KMS-11 (cell line): ENCODE measurements around the gene ERRFI1.

Experiments used
- H2AFZ ChIP-seq: fragments of 200-600 bp; sonication (generic); 2 replicates; pipeline ENCODE4 v1.6.1; 2016; ENCODE audit warnings: antibody characterized with exemption, mixed run types, low read depth
- H3K27ac ChIP-seq: fragments of 200-600 bp; sonication (generic); 2 replicates; pipeline ENCODE4 v1.6.1; 2016; ENCODE audit warnings: mild to moderate bottlenecking, mixed run types
- H3K27me3 ChIP-seq: fragments of 200-600 bp; sonication (generic); 2 replicates; pipeline ENCODE4 v1.6.1; 2017; ENCODE audit warnings: mild to moderate bottlenecking, low read depth, mixed run types, moderate library complexity; ENCODE audit not compliant: insufficient read depth
- H3K36me3 ChIP-seq: fragments of 200-600 bp; sonication (generic); 2 replicates; pipeline ENCODE4 v1.6.1; 2017; ENCODE audit warnings: mild to moderate bottlenecking, mixed run types; ENCODE audit not compliant: insufficient read depth
- H3K4me1 ChIP-seq: fragments of 200-600 bp; sonication (generic); 2 replicates; pipeline ENCODE4 v1.6.1; 2016; ENCODE audit warnings: mild to moderate bottlenecking, low read depth, mixed run types; ENCODE audit not compliant: poor library complexity, severe bottlenecking
- H3K4me2 ChIP-seq: fragments of 200-600 bp; sonication (generic); 2 replicates; pipeline ENCODE4 v1.7.0; 2016; ENCODE audit warnings: mild to moderate bottlenecking, mixed run types
- H3K4me3 ChIP-seq: fragments of 200-600 bp; sonication (generic); IDR thresholded peaks from 2 replicates; pipeline ENCODE4 v1.6.1; 2017; ENCODE audit warnings: low read depth, low read length, mixed read lengths; ENCODE audit not compliant: insufficient read depth
- H3K79me2 ChIP-seq: fragments of 200-600 bp; sonication (generic); 2 replicates; pipeline ENCODE4 v1.6.1; 2016; ENCODE audit warnings: low read depth, mixed run types; ENCODE audit not compliant: insufficient read depth
- H3K9ac ChIP-seq: fragments of 200-600 bp; sonication (generic); 2 replicates; pipeline ENCODE4 v1.6.1; 2016; ENCODE audit warnings: mild to moderate bottlenecking, mixed run types
- H4K20me1 ChIP-seq: fragments of 200-600 bp; sonication (generic); 2 replicates; pipeline ENCODE4 v1.6.1; 2016; ENCODE audit warnings: mild to moderate bottlenecking, mixed run types; ENCODE audit not compliant: insufficient read depth
- TF ChIP-seq, protein P1 (sequence below): fragments of 200-600 bp; sonication (generic); conservative IDR thresholded peaks from 2 replicates; pipeline ENCODE4 v1.6.1; 2017; ENCODE audit warnings: low read depth, mild to moderate bottlenecking, antibody characterized with exemption, low read length, moderate library complexity, mixed read lengths

Gene ERRFI1

DNA sequence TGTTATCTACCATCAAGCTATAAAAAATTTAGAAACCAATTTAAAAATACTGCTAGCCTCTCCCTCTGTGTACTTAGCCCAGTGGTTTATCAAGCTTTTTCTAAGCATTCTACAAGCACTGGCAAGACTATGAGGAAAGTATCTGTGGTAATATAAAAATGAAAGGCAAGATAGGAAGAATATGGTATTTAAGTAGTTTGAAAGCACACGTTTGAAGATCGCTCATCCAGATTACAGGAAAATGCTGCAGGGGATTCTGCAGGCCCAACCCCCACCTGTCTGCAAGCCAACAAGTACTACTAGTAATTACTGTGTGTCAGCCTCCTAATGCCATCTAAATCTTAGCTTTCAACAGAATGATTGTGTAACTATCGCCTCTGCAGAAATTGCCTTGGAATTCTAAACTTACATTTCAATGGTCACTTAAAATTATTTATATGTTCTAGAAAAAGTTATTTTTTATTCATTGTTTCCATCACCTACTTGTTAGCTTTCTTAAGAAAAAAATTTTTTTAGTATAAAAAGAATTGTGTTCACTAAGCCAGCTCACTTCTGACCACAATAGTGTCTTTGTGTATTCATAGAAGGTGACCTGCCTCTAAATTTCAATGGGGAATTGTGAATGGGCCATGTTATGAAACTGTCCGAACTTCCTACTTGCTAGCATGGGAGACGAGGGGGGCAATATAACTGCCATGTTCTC, 8.5 kb downstream of the ERRFI1 start:
- Histone ChIP-seq H3K4me3 (no peak overlapping the region), H3K36me3 (no peaks in the 10 kb centered on the region), H3K9ac (no peak overlapping the region), H3K79me2 (no peaks in the 10 kb centered on the region), H4K20me1 (no peaks in the 10 kb centered on the region), H3K4me2 (no peak overlapping the region), H3K4me1 (peaks cover 3% of the 10 kb centered on the region), H3K27ac (no peak overlapping the region), H2AFZ (no peak overlapping the region), H3K27me3 (no peaks in the 10 kb centered on the region)
- TF ChIP-seq, protein P1, sequence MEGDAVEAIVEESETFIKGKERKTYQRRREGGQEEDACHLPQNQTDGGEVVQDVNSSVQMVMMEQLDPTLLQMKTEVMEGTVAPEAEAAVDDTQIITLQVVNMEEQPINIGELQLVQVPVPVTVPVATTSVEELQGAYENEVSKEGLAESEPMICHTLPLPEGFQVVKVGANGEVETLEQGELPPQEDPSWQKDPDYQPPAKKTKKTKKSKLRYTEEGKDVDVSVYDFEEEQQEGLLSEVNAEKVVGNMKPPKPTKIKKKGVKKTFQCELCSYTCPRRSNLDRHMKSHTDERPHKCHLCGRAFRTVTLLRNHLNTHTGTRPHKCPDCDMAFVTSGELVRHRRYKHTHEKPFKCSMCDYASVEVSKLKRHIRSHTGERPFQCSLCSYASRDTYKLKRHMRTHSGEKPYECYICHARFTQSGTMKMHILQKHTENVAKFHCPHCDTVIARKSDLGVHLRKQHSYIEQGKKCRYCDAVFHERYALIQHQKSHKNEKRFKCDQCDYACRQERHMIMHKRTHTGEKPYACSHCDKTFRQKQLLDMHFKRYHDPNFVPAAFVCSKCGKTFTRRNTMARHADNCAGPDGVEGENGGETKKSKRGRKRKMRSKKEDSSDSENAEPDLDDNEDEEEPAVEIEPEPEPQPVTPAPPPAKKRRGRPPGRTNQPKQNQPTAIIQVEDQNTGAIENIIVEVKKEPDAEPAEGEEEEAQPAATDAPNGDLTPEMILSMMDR: no peak

DNA sequence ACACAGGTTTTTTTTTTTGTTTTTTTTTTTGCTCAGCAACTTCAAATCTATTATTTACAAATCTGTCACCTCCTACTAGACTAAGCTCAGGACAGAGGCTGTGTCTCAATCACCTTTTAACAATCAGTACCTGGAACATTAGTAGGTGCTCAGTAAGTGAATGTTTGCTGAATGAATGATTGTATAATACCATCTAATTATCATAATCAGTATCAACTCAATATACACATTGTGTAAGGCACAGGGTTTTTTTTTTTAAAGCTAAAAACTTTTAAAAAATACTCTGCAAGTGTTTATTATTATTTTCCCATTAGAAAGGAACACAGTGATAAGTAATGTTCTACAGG, 9.2 kb downstream of the ERRFI1 start:
- Histone ChIP-seq H3K36me3 (no peaks in the 10 kb centered on the region), H3K9ac (no peak overlapping the region), H4K20me1 (no peaks in the 10 kb centered on the region), H3K4me2 (no peak overlapping the region), H3K4me1 (peaks cover 3% of the 10 kb centered on the region), H3K27ac (no peak overlapping the region), H3K79me2 (no peaks in the 10 kb centered on the region), H3K27me3 (no peaks in the 10 kb centered on the region), H3K4me3 (no peak overlapping the region), H2AFZ (no peak overlapping the region)
- TF ChIP-seq, protein P1: no peak

DNA sequence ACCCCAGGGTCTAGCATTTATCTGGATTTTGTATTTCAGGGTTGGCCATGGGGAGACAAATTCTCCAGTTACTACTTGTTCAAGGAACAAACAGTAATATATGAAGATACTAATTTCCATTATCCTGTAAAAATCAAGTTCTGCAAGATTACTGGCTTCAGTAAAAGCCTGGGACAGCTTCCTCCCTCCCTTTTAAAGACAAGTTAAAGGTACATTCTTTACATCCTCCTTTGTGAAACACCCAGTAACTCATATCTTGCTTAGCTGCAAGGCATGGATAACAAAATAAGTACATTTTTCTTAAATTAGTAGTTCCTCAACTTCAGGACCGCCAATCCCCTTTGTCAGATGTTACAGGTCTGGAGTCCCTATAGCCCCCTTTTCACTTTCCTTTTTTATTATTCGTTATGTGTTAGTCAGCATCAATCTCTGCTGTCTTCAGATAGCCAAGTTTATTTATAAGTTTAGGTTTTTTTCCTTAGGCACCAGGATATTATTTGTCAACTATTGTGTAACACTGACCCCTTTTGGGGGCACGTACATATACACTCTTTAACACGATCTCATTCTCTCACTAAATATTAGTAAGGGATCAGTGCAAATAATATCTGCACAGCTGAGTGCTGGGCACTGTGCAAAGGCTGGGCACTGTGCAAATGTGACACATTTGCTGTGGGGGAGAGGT, 9.8 kb downstream of the ERRFI1 start:
- Histone ChIP-seq H2AFZ (no peak overlapping the region), H3K79me2 (no peaks in the 10 kb centered on the region), H4K20me1 (no peaks in the 10 kb centered on the region)

DNA sequence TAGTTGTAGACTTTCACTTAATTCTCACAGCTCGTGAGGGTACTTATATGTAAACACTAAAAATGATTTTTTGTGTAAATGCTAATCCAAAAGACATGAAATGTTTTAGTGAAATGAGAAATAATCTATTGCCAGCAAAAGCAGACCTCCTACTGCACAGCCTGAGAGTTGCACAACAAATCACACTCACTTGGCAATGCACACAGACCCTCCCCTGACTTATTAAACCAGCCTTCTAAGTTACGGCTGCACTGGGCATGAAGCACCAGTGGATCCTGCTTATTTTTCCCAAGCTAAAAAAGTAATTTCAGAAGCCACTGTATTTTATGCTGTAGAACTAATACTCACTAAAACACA, 10.3 kb downstream of the ERRFI1 start:
- H3K27ac ChIP-seq: no peak overlapping the region
- TF ChIP-seq, protein P1: no peak
- no peak overlapping the region for H2AFZ ChIP-seq
- H3K9ac ChIP-seq: no peak overlapping the region
- peaks cover 3% of the 10 kb centered on the region for H3K4me1 ChIP-seq
- H3K27me3 ChIP-seq: no peaks in the 10 kb centered on the region
- no peaks in the 10 kb centered on the region for H3K79me2 ChIP-seq
- H3K4me2 ChIP-seq: no peak overlapping the region
- H3K4me3 ChIP-seq: no peak overlapping the region
- H4K20me1 ChIP-seq: no peaks in the 10 kb centered on the region
- no peaks in the 10 kb centered on the region for H3K36me3 ChIP-seq

More for the DNA sequence above, 9.8 kb downstream of the ERRFI1 start:
- TF ChIP-seq, protein P1: no peak
- Histone ChIP-seq H3K4me2 (no peak overlapping the region), H3K9ac (no peak overlapping the region), H3K27ac (no peak overlapping the region), H3K4me3 (no peak overlapping the region), H3K36me3 (no peaks in the 10 kb centered on the region), H3K4me1 (peaks cover 3% of the 10 kb centered on the region), H3K27me3 (no peaks in the 10 kb centered on the region)
